Keratinocyte (primary cell): Measurements from ENCODE around the gene RBM47. TPM values are rescaled to one million over a fixed set of nuclear protein-coding genes. Genes with fewer than 3 reads are reported as not detected.

Source experiments
- DNase-seq: peaks from one replicate; pipeline ENCODE4 v3.0.0-alpha.2; 2011; ENCODE audit warnings: low read depth, missing footprints, low spot score
- FAIRE-seq: peaks from 2 replicates; lab custom pipeline; 2011; peaks lifted over from hg19 to GRCh38; lab: Jason Lieb, UNC
- H2AFZ ChIP-seq: 2 replicates; pipeline ENCODE4 v1.6.0; 2012; ENCODE audit warnings: low read length, control low read depth, inconsistent platforms; ENCODE audit not compliant: control insufficient read depth
- H3K27ac ChIP-seq: 2 replicates; pipeline ENCODE4 v1.5.1; 2011; ENCODE audit warnings: low read length; ENCODE audit not compliant: control insufficient read depth, insufficient read depth
- H3K27me3 ChIP-seq: 3 replicates; pipeline ENCODE4 v1.6.0; 2011; ENCODE audit warnings: low read length; ENCODE audit not compliant: control insufficient read depth, insufficient read depth; ENCODE audit errors: extremely low read depth
- H3K36me3 ChIP-seq, 2 experiments: 2 replicates in 1 of 2; 3 replicates in 1 of 2; pipeline ENCODE4 v1.5.1; 2011; ENCODE audit warnings: low read length in 2 of 2, mild to moderate bottlenecking in 1 of 2; ENCODE audit not compliant: control insufficient read depth in 2 of 2, insufficient read depth in 2 of 2; ENCODE audit errors: extremely low read depth in 1 of 2
- H3K4me1 ChIP-seq: 3 replicates; pipeline ENCODE4 v1.5.1; 2011; ENCODE audit warnings: low read length; ENCODE audit not compliant: control insufficient read depth, insufficient read depth; ENCODE audit errors: extremely low read depth
- H3K4me2 ChIP-seq: 3 replicates; pipeline ENCODE4 v1.6.0; 2011; ENCODE audit warnings: low read depth, low read length; ENCODE audit not compliant: control insufficient read depth, insufficient read depth; ENCODE audit errors: extremely low read depth
- H3K4me3 ChIP-seq, 3 experiments: fragments of 200-600 bp in 1 of 3; sonication (generic) in 1 of 3; 2 replicates in 2 of 3; 3 replicates in 1 of 3; pipeline ENCODE4 v1.5.1; 2011 to 2016; ENCODE audit warnings: low read length in 3 of 3, mild to moderate bottlenecking in 3 of 3, control low read depth in 2 of 3, inconsistent platforms in 1 of 3, low read depth in 1 of 3, mixed read lengths in 1 of 3, mixed run types in 1 of 3, moderate library complexity in 1 of 3; ENCODE audit not compliant: control insufficient read depth in 2 of 3, insufficient read depth in 2 of 3; ENCODE audit errors: extremely low read depth in 1 of 3
- H3K79me2 ChIP-seq: 2 replicates; pipeline ENCODE4 v1.6.0; 2012; ENCODE audit warnings: low read length; ENCODE audit not compliant: control insufficient read depth, insufficient read depth
- H3K9ac ChIP-seq: 3 replicates; pipeline ENCODE4 v1.6.0; 2011; ENCODE audit warnings: low read length; ENCODE audit not compliant: control insufficient read depth, insufficient read depth; ENCODE audit errors: extremely low read depth
- H3K9me1 ChIP-seq: 3 replicates; pipeline ENCODE4 v1.6.0; 2011; ENCODE audit warnings: low read length; ENCODE audit not compliant: control insufficient read depth, insufficient read depth; ENCODE audit errors: extremely low read depth
- H3K9me3 ChIP-seq: 2 replicates; pipeline ENCODE4 v1.5.1; 2012; ENCODE audit warnings: low read depth, low read length; ENCODE audit not compliant: control insufficient read depth
- H4K20me1 ChIP-seq: 3 replicates; pipeline ENCODE4 v1.6.0; 2011; ENCODE audit warnings: low read length; ENCODE audit not compliant: control insufficient read depth, insufficient read depth; ENCODE audit errors: extremely low read depth
- EZH2 ChIP-seq: IDR thresholded peaks from one replicate; pipeline ENCODE4 v1.6.1; 2012; ENCODE audit warnings: inconsistent platforms, mild to moderate bottlenecking, low read length, moderate library complexity
- dilution Hi-C: fragments of 300-500 bp; cut with MboI; formaldehyde crosslinking; loops from one replicate; pipeline ENCODE4 v1.7.0; 2020; ENCODE audit warnings: low sequenced_read_pairs; ENCODE audit not compliant: extremely low pct_ligation_motif_present
- polyA plus RNA-seq, 5 experiments: library from polyadenylated mRNA; depleted of rRNA in 3 of 5; stranded (reverse) in 3 of 5; stranded (forward) in 1 of 5; unstranded in 1 of 5; fragments of >200 nt; gene quantifications; 1 replicate in 1 of 5; 2 replicates in 3 of 5; 3 replicates in 1 of 5; pipeline versions ENCODE4 v1.2.1 to v1.2.3, GENCODE V29; 2011 to 2012; ENCODE audit warnings: missing spikeins in 2 of 5, low read depth in 1 of 5, low replicate concordance in 1 of 5
- TF ChIP-seq, protein P1 (sequence below), 3 experiments: IDR thresholded peaks in 1 of 3; conservative IDR thresholded peaks in 1 of 3; optimal IDR thresholded peaks in 1 of 3; 2 replicates in 2 of 3; 3 replicates in 1 of 3; pipeline versions ENCODE3 to v1.5.1; 2011; ENCODE audit warnings: low read length in 3 of 3, mild to moderate bottlenecking in 3 of 3, moderate library complexity in 2 of 3, control low read depth in 1 of 3, inconsistent platforms in 1 of 3; ENCODE audit not compliant: insufficient read depth in 2 of 3; ENCODE audit errors: extremely low read depth in 1 of 3

RBM47 gene
- polyA plus RNA-seq, 1 donor (not counting 4 experiments of a cell fraction or from before 2014, with no cell fraction given), result 6.9 TPM

DNA sequence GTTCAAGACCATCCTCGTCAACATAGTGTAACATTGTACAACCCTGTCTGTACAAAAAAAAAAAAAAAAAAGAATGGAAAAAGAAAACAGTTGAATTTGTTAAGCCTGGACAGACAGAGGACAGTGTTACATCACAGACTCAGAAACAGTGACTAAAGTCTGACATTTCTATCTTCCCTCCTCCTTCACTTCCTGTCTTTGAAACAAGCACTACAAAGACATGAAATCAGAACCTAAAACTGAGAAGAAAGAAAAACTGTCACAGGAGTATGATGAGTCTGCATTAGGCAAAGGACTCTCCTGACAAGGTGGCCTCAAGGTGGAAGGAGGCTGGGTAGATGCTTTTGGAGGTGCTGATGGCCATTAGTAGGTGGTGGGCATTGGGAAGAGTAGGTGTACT, 126.7 kb downstream of the RBM47 start:
- Histone ChIP-seq H3K27ac (no peak overlapping the region), H3K4me2 (no peak overlapping the region), H3K9ac (no peak overlapping the region), H3K79me2 (no peaks in the 10 kb centered on the region), H3K9me1 (no peaks in the 10 kb centered on the region), H4K20me1 (no peaks in the 10 kb centered on the region), H3K4me3 (no peak overlapping the region), H3K36me3 (no peaks in the 10 kb centered on the region), H3K9me3 (no peaks in the 10 kb centered on the region), H3K27me3 (no peaks in the 10 kb centered on the region), H2AFZ (no peak overlapping the region), H3K4me1 (peaks cover 15% of the 10 kb centered on the region)
- dilution Hi-C loops, result no loop called here
- FAIRE-seq (no peak), DNase-seq (no peak)
- TF ChIP-seq, protein P1, sequence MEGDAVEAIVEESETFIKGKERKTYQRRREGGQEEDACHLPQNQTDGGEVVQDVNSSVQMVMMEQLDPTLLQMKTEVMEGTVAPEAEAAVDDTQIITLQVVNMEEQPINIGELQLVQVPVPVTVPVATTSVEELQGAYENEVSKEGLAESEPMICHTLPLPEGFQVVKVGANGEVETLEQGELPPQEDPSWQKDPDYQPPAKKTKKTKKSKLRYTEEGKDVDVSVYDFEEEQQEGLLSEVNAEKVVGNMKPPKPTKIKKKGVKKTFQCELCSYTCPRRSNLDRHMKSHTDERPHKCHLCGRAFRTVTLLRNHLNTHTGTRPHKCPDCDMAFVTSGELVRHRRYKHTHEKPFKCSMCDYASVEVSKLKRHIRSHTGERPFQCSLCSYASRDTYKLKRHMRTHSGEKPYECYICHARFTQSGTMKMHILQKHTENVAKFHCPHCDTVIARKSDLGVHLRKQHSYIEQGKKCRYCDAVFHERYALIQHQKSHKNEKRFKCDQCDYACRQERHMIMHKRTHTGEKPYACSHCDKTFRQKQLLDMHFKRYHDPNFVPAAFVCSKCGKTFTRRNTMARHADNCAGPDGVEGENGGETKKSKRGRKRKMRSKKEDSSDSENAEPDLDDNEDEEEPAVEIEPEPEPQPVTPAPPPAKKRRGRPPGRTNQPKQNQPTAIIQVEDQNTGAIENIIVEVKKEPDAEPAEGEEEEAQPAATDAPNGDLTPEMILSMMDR (optimal IDR thresholded peaks at IDR 0.05 in 1 of 3, IDR thresholded peaks at IDR 0.05 in 1 of 3, conservative IDR thresholded peaks at IDR 0.05 in 1 of 3; ENCODE audit: extremely low read depth in 1 of 3, insufficient read depth in 2 of 3, low read length in 3 of 3), result no peak
- TF ChIP-seq EZH2, result no peak

DNA sequence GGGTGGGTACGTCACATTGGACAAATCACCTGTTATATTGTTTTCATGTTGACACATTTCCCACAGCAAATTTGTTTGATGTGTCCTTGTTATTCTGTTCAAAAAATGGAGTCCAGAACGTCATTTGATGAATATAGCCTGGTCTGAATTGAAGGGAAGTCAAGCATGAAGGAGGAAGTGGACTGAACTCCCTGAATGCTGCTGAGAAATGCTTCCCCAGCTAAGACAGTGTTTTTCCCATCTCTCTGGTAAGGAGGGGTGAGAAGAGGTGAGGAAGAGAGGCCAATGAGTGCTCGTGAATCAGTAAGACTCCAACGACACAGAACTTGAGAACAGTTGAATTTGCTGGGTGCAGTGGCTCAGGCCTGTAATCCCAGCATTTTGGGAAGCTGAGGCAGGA, 127.4 kb downstream of the RBM47 start:
- Histone ChIP-seq H3K79me2 (no peaks in the 10 kb centered on the region), H3K4me2 (no peak overlapping the region), H3K9me3 (no peaks in the 10 kb centered on the region), H3K9me1 (no peaks in the 10 kb centered on the region), H3K36me3 (no peaks in the 10 kb centered on the region), H3K27ac (no peak overlapping the region), H3K27me3 (no peaks in the 10 kb centered on the region), H2AFZ (no peak overlapping the region), H3K4me1 (peaks cover 15% of the 10 kb centered on the region), H4K20me1 (no peaks in the 10 kb centered on the region), H3K4me3 (no peak overlapping the region), H3K9ac (no peak overlapping the region)
- no peak for FAIRE-seq
- no peak for DNase-seq
- TF ChIP-seq EZH2, result no peak
- TF ChIP-seq, protein P1 (optimal IDR thresholded peaks at IDR 0.05 in 1 of 3, IDR thresholded peaks at IDR 0.05 in 1 of 3, conservative IDR thresholded peaks at IDR 0.05 in 1 of 3; ENCODE audit: extremely low read depth in 1 of 3, insufficient read depth in 2 of 3, low read length in 3 of 3), result no peak
- dilution Hi-C loops, result no loop called here
